ENCODE data around the gene MAPKAP1.

DNA sequence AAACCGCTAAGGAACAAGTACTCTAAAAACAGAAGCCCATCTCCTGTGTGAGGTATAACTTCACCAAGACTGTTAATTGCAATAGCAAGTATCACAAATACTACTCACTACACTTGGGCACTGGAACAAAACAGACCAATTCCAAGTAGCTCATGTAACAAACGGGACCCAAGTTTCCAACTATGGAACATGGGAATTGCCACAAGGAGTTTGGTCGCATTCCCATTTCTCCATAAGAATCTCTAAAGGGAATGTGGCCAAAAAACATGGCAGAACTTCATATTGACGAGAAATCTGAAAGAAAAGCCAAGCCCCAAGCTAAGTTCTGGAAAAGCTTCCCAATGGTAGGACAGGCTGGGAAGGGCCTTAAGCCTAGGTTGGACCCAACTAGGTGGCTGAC is 162.5 kb downstream of the MAPKAP1 start:
- TF ChIP-seq POLR2A (IDR thresholded peaks at IDR 0.05), result no peak
- TF ChIP-seq, protein P1, sequence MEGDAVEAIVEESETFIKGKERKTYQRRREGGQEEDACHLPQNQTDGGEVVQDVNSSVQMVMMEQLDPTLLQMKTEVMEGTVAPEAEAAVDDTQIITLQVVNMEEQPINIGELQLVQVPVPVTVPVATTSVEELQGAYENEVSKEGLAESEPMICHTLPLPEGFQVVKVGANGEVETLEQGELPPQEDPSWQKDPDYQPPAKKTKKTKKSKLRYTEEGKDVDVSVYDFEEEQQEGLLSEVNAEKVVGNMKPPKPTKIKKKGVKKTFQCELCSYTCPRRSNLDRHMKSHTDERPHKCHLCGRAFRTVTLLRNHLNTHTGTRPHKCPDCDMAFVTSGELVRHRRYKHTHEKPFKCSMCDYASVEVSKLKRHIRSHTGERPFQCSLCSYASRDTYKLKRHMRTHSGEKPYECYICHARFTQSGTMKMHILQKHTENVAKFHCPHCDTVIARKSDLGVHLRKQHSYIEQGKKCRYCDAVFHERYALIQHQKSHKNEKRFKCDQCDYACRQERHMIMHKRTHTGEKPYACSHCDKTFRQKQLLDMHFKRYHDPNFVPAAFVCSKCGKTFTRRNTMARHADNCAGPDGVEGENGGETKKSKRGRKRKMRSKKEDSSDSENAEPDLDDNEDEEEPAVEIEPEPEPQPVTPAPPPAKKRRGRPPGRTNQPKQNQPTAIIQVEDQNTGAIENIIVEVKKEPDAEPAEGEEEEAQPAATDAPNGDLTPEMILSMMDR (IDR thresholded peaks at IDR 0.05), result no peak
